CD4-positive, alpha-beta T cell treated with Interleukin-1 beta for 1 hour (primary cell): ENCODE results near the gene HOXA9.

Source experiments
- DNase-seq, 2 donors: peaks; one replicate each; pipeline ENCODE4 v3.0.0-alpha.2; 2020 to 2022

The HOXA9 gene

GRCh38 chr7:27175626-27176523, 10.5 kb upstream of the HOXA9 start:
- DNase-seq, result no peak

DNA sequence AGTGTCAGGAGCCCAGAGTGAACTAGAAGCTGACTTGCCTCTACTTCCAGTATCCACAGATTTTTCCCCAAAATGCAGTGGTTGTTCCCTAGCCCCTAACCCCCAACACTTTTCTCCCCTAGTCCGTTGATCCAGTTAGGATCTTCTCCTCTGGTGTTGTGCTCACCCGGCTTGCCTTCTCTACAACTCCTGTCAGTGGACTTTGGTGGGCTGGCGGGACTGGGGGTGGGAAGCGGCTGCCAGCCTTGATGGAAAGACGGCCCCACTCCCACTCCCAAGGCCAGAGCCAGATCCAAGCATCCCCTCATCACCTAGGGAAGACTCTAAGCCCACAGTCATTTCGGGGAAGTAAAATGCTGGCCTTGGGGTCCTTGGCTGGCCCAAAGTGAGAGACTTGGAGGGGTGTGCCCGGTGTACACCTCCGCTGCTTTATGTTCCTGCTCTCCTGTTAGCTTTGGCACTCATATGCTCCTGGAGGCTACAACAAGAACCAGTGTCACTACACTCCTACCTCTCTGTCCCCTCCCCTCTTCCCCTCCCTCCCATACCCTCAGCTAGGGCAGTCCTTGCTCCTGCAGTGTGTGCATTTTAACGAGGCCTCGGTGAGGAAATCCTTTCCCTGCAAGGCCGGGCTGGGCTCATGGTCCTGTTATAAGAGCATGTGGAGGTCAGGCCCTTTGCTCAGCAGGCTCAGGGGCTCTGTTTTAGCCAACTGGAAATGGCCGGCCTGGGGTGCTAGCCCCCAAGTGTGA, 9.7 kb upstream of the HOXA9 start:
- DNase-seq, result no peak

GRCh38 chr7:27173956-27174873, 8.9 kb upstream of the HOXA9 start, which contains the start of gene HOXA10:
HOXA10 (minus strand) TSS chr7:27174320; CDS start chr7:27174306, 14 bp downstream.
- no peak for DNase-seq

DNA sequence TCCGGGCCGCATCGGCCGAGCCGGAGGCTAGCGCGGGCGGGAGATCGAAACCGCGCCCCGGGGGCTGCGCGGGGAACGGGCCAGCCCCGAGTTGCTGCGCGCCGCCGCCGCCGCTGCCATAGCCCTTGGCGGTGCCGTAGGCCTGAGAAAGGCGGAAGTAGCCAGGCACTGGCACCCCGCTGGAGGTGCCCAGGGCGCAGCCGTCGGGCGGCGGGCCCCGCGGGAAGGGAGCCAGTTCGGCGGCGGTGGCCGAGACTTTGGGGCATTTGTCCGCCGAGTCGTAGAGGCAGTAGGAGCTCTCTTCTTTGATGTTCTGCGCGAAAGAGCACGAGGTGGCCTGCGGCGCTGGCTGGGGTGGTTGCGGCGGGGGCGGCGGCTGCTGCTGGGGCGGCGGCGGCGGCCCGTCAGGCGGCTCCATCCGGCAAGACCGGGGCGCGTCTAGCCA, 8.2 kb upstream of the HOXA9 start:
- peak in 1 of 2 donors; percentile 44 for DNase-seq

GRCh38 chr7:27172823-27173510, 7.6 kb upstream of the HOXA9 start:
- DNase-seq, result no peak

- DNase-seq, result no peak
Measured at GRCh38 chr7:27172315-27172774, 7.0 kb upstream of the HOXA9 start.

DNA sequence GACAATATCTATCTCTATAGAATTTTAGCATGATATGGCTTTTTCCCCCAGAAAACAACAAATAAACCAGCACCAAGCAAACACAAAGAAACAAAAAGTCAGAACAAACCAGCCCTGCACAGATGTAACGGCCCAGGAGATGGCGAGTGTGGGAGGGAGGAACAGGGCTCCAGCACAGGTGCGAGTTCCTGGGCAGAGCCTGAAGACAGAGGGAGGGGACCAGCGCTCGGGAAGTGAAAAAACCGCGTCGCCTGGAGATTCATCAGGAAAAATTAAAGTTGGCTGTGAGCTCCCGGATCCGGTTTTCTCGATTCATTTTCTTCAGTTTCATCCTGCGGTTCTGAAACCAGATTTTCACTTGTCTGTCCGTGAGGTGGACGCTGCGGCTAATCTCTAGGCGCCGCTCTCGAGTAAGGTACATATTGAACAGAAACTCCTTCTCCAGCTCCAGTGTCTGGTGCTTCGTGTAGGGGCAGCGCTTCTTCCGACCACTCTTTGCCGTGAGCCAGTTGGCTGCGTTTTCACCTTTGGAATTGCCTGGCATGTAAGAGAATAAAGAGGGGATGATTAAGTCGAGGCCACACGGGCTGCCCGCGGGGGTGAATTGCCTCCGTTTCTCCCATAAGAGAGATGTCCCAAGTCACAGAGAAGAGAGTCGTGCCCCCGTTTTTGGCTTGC, 6.4 kb upstream of the HOXA9 start:
- DNase-seq, result no peak

GRCh38 chr7:27171325-27171636, 5.9 kb upstream of the HOXA9 start:
- DNase-seq, result no peak

- DNase-seq, result no peak
Measured at GRCh38 chr7:27170426-27171324, 5.3 kb upstream of the HOXA9 start.

DNA sequence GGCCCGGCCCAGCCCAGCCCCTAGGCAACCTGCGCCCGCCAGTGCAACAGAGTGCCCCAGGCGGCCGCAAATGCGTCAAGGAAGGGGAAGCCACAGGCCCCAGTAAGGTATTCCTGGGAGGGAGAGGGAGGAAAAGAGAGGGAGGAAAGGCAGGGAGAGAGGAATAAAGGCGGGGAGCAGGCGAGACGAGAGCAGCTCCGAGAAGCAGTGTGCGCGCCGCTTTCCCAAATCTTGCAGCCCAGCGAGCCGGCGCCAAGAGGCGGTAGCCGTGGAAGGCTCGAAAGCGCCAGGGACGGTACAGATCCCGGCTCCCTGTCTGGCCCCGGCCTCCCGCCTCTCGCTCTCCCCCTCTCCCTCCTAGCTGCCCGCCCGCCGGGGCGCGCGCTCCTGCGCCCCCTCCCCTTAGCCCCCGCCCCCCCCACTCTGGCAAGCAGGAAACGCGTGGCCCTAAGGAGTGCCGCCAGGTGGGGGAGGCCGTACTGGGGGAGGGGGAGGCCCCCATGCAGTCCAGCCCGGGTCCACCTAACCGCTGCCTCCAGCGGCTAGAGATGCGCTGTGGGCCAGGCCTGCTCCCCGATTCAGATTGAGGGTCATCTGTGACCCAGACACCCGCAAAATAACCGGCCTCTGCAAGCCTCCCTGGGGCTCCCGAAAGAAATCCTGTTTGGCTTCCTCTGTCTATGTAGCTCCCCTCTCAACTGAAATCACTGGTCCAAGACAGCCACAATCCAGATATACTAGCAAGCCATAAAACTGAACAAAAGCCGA, 4.5 kb upstream of the HOXA9 start:
- no peak for DNase-seq

GRCh38 chr7:27168265-27168947, 3.1 kb upstream of the HOXA9 start:
- no peak for DNase-seq

DNA sequence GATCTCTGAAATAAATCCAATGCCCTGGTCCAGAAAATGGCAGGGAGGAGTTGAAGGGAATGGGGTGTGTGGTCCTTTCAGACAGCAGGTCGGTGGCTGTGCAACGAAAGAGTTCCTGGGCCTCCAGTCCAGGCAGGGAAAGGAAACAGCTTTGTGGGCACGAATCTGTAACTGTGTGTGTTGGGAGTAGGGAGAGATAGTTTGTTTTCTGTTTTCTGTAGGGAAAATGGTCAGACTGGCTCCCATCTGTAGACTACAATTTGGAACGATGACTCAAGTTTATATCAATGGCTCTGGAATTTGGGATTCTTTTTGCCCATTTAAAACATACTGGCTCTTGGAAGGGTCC, 2.6 kb upstream of the HOXA9 start:
- no peak for DNase-seq

DNA sequence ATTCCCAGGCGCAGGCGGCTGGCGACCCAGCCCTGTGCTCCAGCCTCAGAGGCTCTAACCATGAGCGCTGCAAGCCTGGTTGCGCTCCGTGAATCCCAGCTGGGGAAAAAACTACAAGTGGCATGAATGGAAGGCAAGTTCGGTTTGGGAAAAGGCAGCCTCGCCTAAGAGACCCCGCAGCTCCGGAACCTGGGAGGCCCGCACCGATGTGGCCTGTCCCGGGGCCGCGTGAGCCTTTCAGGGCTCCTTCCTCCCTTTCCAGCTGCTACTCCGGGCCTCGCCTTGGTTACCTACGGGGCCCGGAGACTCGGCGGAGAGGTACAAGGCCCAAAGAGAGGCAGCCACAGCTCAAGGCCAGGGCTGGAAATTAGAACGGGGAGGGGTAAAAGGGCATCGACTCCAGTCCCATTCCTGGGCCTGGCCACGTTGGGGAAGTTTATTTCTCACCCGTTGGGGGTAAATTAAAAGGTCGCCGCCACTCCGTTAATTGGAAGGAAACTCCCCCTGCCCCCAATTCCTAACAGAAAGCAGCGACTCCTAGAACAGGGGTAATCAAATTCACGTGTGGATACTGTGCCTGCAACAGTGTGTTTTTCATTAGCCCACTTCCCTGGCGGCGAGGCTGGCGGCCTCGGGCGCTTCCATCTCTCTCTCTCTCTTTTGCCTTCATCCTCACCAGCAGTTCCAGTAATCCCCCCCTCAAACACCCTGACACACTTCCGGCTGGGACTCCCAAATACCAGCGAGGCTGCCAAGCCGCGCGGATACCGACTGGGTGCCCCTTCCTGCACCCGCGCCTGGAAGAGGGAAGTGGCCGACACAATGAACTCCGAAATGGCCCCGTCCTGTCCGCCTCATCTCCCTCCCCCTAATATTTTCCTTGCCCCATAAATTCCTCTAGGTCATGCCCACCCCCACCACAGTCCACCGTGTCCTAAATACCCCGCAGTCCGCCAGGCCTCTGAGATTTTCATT, 1.5 kb upstream of the HOXA9 start:
- no peak for DNase-seq

DNA sequence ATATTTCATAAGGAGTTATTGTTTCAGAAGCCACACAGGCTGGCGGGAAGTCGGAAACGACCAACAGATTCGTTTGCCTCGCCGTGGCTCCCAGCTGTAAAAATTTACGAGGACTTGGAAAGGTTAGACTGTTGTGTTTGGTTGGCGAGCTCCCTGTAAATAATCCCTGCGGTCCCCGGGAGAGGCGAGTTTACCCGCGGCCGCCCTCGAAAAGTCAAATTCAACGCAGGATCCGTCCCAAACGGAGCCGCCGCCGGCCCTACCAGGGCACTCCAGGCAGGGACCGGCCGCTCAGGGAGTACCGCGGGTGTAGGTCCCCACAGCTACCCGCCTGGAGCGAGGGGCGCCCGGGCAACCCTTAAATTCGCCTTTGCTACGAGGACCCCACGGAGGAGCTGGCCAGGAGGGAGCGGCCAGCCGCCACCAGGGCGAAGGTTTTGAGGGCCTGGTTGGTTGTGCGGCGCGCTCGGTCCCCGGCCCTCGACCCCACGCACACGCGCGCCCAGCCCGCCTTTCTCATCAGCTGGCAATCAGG, 726 bp upstream of the HOXA9 start:
- DNase-seq, result no peak

- DNase-seq, result no peak
Measured at GRCh38 chr7:27164367-27165088, 809 bp downstream of the HOXA9 start.

DNA sequence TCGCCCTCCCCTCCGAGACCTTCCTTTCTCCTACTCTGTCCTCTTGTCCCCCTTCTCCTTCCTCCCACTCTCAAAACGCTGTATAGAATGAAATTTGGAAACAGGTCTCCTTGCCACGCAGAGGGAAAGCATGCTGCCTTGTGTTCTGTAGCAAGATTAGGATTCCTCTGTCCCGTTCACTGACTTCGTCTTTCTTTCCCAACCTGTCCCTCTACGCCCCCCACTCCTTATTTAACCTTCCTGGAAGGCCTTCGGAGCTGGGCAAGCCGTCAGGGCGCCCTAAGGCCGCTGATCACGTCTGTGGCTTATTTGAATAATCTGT, 1.3 kb downstream of the HOXA9 start:
- no peak for DNase-seq
